Neural cell (in vitro differentiated cells): ENCODE results near the gene SKAP1. TPM values are rescaled to one million over a fixed set of nuclear protein-coding genes. Genes with fewer than 3 reads are reported as not detected.
A peak's percentile ranks its signal among the peaks of the same experiment; 100 is the strongest.

Experiments used
- H2AFZ ChIP-seq: fragments of 200-600, 300-800 bp; sonication (generic), shearing (Covaris generic); 2 replicates; pipeline ENCODE4 v1.6.0; 2014; ENCODE audit warnings: low read depth, mild to moderate bottlenecking, antibody characterized with exemption, low read length, moderate library complexity
- H3F3A ChIP-seq: fragments of 200-600 bp; shearing (Covaris generic); 2 replicates; pipeline ENCODE4 v1.6.1; 2016; ENCODE audit warnings: mild to moderate bottlenecking, moderate library complexity, mixed read lengths, antibody characterized with exemption, low read length; ENCODE audit not compliant: insufficient read depth, poor library complexity, severe bottlenecking
- H3K27ac ChIP-seq: fragments of 200-600, 300-800 bp; sonication (generic), shearing (Covaris generic); 2 replicates; pipeline ENCODE4 v1.5.1; 2014; ENCODE audit warnings: mild to moderate bottlenecking, low read length, moderate library complexity
- H3K27me3 ChIP-seq: fragments of 300-800, 200-600 bp; sonication (generic), shearing (Covaris generic); 2 replicates; pipeline ENCODE4 v1.6.0; 2014; ENCODE audit warnings: mild to moderate bottlenecking, low read depth, low read length, moderate library complexity; ENCODE audit not compliant: insufficient read depth
- H3K36me3 ChIP-seq: fragments of 300-800, 200-600 bp; sonication (generic), shearing (Covaris generic); 2 replicates; pipeline ENCODE4 v1.5.1; 2014; ENCODE audit warnings: mild to moderate bottlenecking, antibody characterized with exemption, low read length, moderate library complexity; ENCODE audit not compliant: insufficient read depth
- H3K4me2 ChIP-seq: fragments of 300-800, 200-600 bp; sonication (generic), shearing (Covaris generic); 2 replicates; pipeline ENCODE4 v1.6.0; 2014; ENCODE audit warnings: mild to moderate bottlenecking, low read length
- H3K4me3 ChIP-seq: fragments of 300-800, 200-600 bp; sonication (generic), shearing (Covaris generic); 2 replicates; pipeline ENCODE4 v1.5.1; 2014; ENCODE audit warnings: mild to moderate bottlenecking, low read length, moderate library complexity
- H3K79me2 ChIP-seq: fragments of 200-600 bp; shearing (Covaris generic); replicated peaks from 2 replicates; pipeline ENCODE4 v1.6.0; 2014; ENCODE audit warnings: mild to moderate bottlenecking, low read length, moderate library complexity; ENCODE audit not compliant: insufficient read depth
- H3K9ac ChIP-seq: fragments of 300-800, 200-600 bp; sonication (generic), shearing (Covaris generic); 2 replicates; pipeline ENCODE4 v1.6.1; 2016; ENCODE audit warnings: mild to moderate bottlenecking, low read length, mixed read lengths
- H3K9me2 ChIP-seq: fragments of 200-600 bp; shearing (Covaris generic); 2 replicates; pipeline ENCODE4 v1.6.1; 2016; ENCODE audit warnings: mild to moderate bottlenecking, low read length, mixed read lengths; ENCODE audit not compliant: insufficient read depth
- H3K9me3 ChIP-seq: fragments of 200-600, 300-800 bp; sonication (generic), shearing (Covaris generic); 2 replicates; pipeline ENCODE4 v1.6.1; 2016; ENCODE audit warnings: mild to moderate bottlenecking, mixed run types, low read length, moderate library complexity, mixed read lengths
- H4K20me1 ChIP-seq: fragments of 200-600 bp; shearing (Covaris generic); 2 replicates; pipeline ENCODE4 v1.6.1; 2016; ENCODE audit warnings: mild to moderate bottlenecking, mixed run types; ENCODE audit not compliant: insufficient read depth
- EP300 ChIP-seq: fragments of 450-650 bp; conservative IDR thresholded peaks from 2 replicates; pipeline ENCODE4 v1.6.1; 2014; ENCODE audit warnings: antibody characterized with exemption, mild to moderate bottlenecking, moderate library complexity; ENCODE audit not compliant: poor library complexity, severe bottlenecking
- EZH2 ChIP-seq: fragments of 200-600, 300-800 bp; shearing (Covaris generic), sonication (generic); IDR thresholded peaks from 2 replicates; pipeline ENCODE4 v1.6.1; 2014; ENCODE audit warnings: antibody characterized with exemption, low read length, borderline replicate concordance, mild to moderate bottlenecking; ENCODE audit not compliant: insufficient read depth, poor library complexity, severe bottlenecking
- MXI1 ChIP-seq: fragments of 450-650 bp; conservative IDR thresholded peaks from 2 replicates; pipeline ENCODE4 v1.6.1; 2014; ENCODE audit warnings: antibody characterized with exemption, mild to moderate bottlenecking; ENCODE audit not compliant: poor library complexity, severe bottlenecking
- POLR2AphosphoS5 ChIP-seq: IDR thresholded peaks from 2 replicates; pipeline ENCODE4 v1.6.1; 2012
- RAD21 ChIP-seq: fragments of 450-650 bp; conservative IDR thresholded peaks from 2 replicates; pipeline ENCODE4 v1.6.1; 2014; ENCODE audit warnings: antibody characterized with exemption, mild to moderate bottlenecking, moderate library complexity
- SMC3 ChIP-seq: fragments of 450-650 bp; conservative IDR thresholded peaks from 2 replicates; pipeline ENCODE4 v1.6.1; 2014; ENCODE audit warnings: antibody characterized with exemption, mild to moderate bottlenecking, moderate library complexity; ENCODE audit not compliant: poor library complexity
- TAF1 ChIP-seq: IDR thresholded peaks from 2 replicates; pipeline ENCODE4 v1.6.1; 2012; ENCODE audit warnings: low read depth
- polyA plus RNA-seq: library from polyadenylated mRNA; depleted of rRNA; stranded (reverse); fragments of >200 nt; gene quantifications from 2 replicates; pipeline ENCODE4 v1.2.3, GENCODE V29; 2014
- TF ChIP-seq, protein P1 (sequence below): fragments of 450-650 bp; IDR thresholded peaks from 2 replicates; pipeline ENCODE4 v1.5.1; 2014; ENCODE audit warnings: antibody characterized with exemption, mild to moderate bottlenecking, moderate library complexity; ENCODE audit not compliant: poor library complexity, severe bottlenecking
- TF ChIP-seq, protein P2 (sequence below): IDR thresholded peaks from 2 replicates; pipeline ENCODE4 v1.6.1; 2012; ENCODE audit warnings: borderline replicate concordance

The SKAP1 gene
- polyA plus RNA-seq, 1 donor from 2014 or later, result 0.63 TPM

DNA sequence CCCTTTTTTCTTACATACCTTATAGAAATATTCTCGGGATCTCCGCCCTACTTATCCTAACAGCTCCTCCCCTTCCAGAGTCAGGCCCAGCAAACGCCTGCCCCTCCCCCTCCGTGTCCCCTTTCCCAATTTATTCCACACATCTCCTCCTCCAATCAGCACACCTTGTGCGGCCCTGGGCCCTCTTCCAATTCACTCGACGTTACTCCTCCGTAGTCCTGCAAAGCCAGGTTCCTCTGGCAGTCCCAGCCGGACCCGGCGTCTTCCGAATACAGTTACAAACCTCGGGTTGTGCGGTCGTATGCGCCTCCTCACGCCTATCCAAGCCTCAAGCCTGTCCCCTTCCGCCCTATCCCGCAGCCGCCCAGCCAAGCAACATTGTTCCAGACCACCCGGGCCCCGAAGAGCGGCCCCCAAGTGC, 329.4 kb downstream of the SKAP1 start:
- no peaks in the 10 kb centered on the region for H3K9me2 ChIP-seq
- H3F3A ChIP-seq, result peaks cover 10% of the 10 kb centered on the region
- peak overlapping the region; percentile 97 for H3K4me2 ChIP-seq
- peak overlapping the region; percentile 97 for H3K27ac ChIP-seq
- H4K20me1 ChIP-seq, result peaks cover 7% of the 10 kb centered on the region
- peak overlapping the region; percentile 94 for H2AFZ ChIP-seq
- H3K36me3 ChIP-seq, result no peaks in the 10 kb centered on the region
- peak overlapping the region; percentile 98 for H3K4me3 ChIP-seq
- TF ChIP-seq, protein P1, sequence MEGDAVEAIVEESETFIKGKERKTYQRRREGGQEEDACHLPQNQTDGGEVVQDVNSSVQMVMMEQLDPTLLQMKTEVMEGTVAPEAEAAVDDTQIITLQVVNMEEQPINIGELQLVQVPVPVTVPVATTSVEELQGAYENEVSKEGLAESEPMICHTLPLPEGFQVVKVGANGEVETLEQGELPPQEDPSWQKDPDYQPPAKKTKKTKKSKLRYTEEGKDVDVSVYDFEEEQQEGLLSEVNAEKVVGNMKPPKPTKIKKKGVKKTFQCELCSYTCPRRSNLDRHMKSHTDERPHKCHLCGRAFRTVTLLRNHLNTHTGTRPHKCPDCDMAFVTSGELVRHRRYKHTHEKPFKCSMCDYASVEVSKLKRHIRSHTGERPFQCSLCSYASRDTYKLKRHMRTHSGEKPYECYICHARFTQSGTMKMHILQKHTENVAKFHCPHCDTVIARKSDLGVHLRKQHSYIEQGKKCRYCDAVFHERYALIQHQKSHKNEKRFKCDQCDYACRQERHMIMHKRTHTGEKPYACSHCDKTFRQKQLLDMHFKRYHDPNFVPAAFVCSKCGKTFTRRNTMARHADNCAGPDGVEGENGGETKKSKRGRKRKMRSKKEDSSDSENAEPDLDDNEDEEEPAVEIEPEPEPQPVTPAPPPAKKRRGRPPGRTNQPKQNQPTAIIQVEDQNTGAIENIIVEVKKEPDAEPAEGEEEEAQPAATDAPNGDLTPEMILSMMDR, result no peak
- TF ChIP-seq MXI1, result no peak
- no peak for TF ChIP-seq RAD21
- TF ChIP-seq, protein P2, sequence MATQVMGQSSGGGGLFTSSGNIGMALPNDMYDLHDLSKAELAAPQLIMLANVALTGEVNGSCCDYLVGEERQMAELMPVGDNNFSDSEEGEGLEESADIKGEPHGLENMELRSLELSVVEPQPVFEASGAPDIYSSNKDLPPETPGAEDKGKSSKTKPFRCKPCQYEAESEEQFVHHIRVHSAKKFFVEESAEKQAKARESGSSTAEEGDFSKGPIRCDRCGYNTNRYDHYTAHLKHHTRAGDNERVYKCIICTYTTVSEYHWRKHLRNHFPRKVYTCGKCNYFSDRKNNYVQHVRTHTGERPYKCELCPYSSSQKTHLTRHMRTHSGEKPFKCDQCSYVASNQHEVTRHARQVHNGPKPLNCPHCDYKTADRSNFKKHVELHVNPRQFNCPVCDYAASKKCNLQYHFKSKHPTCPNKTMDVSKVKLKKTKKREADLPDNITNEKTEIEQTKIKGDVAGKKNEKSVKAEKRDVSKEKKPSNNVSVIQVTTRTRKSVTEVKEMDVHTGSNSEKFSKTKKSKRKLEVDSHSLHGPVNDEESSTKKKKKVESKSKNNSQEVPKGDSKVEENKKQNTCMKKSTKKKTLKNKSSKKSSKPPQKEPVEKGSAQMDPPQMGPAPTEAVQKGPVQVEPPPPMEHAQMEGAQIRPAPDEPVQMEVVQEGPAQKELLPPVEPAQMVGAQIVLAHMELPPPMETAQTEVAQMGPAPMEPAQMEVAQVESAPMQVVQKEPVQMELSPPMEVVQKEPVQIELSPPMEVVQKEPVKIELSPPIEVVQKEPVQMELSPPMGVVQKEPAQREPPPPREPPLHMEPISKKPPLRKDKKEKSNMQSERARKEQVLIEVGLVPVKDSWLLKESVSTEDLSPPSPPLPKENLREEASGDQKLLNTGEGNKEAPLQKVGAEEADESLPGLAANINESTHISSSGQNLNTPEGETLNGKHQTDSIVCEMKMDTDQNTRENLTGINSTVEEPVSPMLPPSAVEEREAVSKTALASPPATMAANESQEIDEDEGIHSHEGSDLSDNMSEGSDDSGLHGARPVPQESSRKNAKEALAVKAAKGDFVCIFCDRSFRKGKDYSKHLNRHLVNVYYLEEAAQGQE, result no peak
- no peak for TF ChIP-seq POLR2AphosphoS5
- no peak for TF ChIP-seq SMC3
- TF ChIP-seq EZH2, result no peak
- TF ChIP-seq TAF1, result no peak
- TF ChIP-seq EP300, result no peak
- peak overlapping the region; percentile 98 for H3K9ac ChIP-seq
- H3K27me3 ChIP-seq, result no peaks in the 10 kb centered on the region
- H3K79me2 ChIP-seq, result peaks cover 49% of the 10 kb centered on the region
- no peaks in the 10 kb centered on the region for H3K9me3 ChIP-seq

DNA sequence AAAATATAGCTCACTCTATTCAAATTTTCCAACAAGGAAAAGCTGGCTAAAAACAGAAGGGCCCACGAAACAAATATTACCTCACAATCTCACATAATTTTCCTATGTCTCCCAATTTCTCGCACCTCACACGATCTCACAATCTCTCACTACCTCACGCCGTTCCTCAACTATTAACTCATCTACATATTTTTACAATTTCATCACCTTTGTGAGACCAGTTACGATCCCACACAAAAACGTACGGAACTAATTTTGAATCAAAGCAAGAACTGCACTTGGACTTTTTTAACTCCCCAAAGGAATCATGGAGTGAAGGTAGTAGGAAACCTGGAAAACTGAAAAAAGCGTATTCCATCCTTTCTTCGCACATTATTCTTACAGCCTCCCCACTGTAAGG, 329.9 kb downstream of the SKAP1 start:
- no peak for TF ChIP-seq TAF1
- no peak for TF ChIP-seq EP300
- TF ChIP-seq POLR2AphosphoS5, result no peak
- TF ChIP-seq, protein P1, result no peak
- TF ChIP-seq SMC3, result no peak
- peak overlapping the region; percentile 98 for H3K9ac ChIP-seq
- H3K9me2 ChIP-seq, result no peaks in the 10 kb centered on the region
- peaks cover 7% of the 10 kb centered on the region for H4K20me1 ChIP-seq
- H3K9me3 ChIP-seq, result no peaks in the 10 kb centered on the region
- H3K79me2 ChIP-seq, result peaks cover 52% of the 10 kb centered on the region
- H3K4me2 ChIP-seq, result peak overlapping the region; percentile 97
- no peaks in the 10 kb centered on the region for H3K36me3 ChIP-seq
- peak overlapping the region; percentile 94 for H2AFZ ChIP-seq
- H3K27ac ChIP-seq, result peak overlapping the region; percentile 97
- H3K27me3 ChIP-seq, result no peaks in the 10 kb centered on the region
- H3K4me3 ChIP-seq, result peak overlapping the region; percentile 98
- H3F3A ChIP-seq, result peaks cover 10% of the 10 kb centered on the region
